Epithelial cell of prostate (primary cell): ENCODE results near the gene ABI3BP.

Experiments
- DNase-seq: peaks from one replicate; pipeline ENCODE4 v3.0.0-alpha.2; 2011; ENCODE audit warnings: low read depth, low spot score
- H3K27ac ChIP-seq: fragments of 450-650 bp; 2 replicates; pipeline ENCODE4 v1.5.1; 2017; ENCODE audit warnings: mild to moderate bottlenecking

Gene ABI3BP

DNA sequence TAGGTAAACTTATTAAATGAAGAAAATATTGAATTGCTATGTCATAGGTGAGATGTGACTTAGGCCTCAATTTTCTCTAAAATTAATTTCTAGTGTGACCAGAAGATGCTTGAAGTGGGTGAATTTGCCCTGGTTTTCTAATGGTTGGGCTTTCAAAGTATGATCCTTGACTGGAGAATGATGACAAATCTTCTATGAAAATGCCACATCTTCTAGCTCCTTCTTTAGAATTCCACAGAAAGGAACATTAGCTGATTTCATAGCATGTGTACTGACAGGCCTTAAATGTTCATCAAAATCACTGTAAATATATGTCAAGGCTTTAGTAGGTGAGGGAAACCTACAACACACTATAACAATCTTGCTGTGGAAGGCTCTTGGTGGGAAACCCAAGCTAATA lies 8.9 kb downstream of the ABI3BP start:
- no peak for DNase-seq
- no peak overlapping the region for H3K27ac ChIP-seq

- H3K27ac ChIP-seq: no peak overlapping the region
- no peak for DNase-seq
Observed at GRCh38 chr3:100982710-100983109, 10.5 kb downstream of the ABI3BP start.

DNA sequence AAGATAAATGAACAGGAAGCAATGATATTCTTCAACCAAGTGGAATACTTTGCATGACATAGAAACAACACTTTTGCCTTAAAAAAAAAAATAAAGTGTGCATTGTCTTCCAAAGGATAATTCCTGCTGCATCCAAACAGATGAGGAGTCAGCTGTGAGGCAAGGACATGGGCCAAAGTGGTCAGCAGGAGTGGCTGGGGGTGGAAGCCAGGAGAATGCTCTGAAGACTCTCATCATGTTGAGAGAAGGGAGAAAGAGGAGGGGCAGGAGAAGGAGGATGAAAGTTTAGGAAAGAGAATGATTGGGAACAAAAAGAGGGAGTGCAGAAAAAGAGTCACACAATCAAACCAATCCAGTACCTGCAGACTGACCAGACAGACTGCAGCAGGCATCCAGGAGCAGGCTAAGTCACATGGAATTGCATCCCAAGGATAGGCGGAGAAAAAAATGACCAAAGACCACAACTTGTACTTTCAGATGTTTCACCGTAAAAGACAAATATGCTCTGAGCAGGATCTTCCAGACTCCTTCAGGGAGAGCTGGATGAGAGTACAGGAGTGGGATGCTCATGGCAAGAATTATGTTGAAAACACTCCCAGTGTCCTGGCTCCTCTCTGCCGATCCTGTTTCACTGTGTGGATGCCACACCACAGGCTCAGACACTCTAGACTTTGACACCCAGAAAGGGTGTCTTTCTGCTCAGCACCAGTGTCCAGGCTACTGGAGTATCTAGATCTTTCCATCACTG lies 11.9 kb downstream of the ABI3BP start:
- no peak overlapping the region for H3K27ac ChIP-seq
- DNase-seq: no peak

DNA sequence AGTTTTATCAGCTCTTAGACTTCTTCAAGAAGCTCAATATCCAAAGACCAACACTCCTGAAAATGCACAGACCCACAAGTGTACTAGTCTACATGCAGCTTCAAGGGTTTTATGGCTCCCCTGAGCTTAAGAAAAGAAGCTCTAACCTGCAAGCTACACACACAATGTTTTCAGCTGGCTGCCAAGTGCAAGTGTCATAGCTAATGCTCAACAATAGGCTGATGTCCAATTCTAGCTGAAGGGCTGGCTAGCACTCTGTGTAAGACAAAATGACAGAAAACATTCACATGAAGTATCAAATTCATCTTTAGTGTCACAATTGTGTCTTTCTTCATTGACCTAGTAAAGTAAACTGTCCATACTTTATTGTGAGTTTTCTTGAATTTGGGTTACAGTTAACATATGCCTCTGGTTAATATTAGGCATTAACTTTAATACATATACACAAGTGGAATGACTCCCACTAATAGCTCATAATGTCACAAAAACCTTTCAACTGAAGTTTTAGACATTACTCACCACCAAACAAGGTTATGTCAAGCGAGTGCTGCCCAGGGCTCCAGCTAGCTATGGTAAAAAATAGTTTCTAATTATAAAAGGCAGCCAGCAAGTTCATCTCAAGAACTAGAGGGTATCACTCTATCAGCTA lies 15.1 kb downstream of the ABI3BP start:
- H3K27ac ChIP-seq: no peak overlapping the region
- no peak for DNase-seq

- no peak for DNase-seq
- H3K27ac ChIP-seq: no peak overlapping the region
Observed at GRCh38 chr3:100976611-100977010, 16.6 kb downstream of the ABI3BP start.

DNA sequence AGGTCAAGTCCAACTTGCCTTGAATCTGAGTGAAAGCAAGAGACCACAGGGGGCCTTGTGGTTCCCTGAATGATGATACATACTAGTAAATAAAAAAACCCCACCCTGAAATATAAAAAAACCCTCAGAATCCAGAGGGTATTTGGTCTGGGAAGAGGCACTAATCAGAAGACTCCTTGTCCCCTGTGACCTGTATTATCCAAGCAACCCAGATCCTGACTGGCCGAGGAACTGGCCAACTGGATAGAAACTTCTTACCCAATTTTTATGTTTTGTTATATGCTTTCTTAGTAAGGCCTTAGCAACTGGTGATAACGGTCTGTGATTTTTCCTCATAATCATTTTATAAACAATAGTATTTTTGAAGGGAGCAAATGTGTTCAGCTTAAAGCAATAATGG lies 17.5 kb downstream of the ABI3BP start:
- no peak for DNase-seq
- no peak overlapping the region for H3K27ac ChIP-seq

GRCh38 chr3:100973594-100973993 lies 19.6 kb downstream of the ABI3BP start:
- H3K27ac ChIP-seq: no peak overlapping the region
- no peak for DNase-seq

DNA sequence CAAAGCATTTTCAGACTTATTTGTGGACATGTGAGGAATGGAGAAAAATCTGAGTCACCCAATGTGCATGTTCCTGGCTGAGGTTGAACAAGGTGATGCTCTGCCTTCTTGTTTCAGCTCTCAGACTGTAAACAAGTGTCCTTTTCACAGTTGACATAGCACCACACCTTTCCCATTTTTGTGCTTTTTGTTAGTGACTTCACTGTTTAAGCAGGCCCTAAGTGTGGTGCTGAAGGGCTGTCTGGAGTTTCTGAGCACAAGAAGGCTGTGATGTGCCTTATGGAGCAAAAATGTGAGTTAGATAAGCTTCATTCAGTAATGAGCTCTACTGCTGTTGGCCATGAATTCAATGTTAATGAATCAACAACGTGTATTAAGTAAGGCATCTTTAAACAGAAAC lies 20.4 kb downstream of the ABI3BP start:
- H3K27ac ChIP-seq: peak overlapping the region; percentile 4
- DNase-seq: peak; percentile 61

DNA sequence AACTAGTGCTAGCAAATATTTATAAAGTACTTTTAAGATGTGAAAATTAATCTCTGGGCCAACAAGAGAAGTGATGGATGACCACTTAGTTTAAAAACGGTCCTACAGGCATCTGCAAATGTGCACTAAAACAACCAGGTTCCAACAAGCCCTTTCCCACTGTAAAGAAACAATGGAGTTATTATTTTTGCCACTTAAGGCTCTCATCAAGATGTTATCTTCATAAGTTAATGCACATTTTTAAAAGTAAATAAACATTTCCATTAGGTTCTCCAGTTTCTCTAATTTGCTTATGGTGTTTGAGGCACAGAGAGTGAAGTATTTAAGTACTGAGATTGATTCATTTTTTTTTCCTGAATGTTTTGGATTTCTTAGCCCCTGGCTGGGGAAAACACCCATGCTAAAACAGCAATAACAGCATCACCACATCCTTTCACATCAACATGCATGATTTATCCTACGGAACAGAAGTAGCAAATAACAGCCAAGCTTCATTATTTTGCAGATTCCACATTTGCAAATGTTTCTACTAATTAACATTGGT lies 20.8 kb downstream of the ABI3BP start:
- no peak for DNase-seq
- H3K27ac ChIP-seq: peak overlapping the region; percentile 4

- no peak overlapping the region for H3K27ac ChIP-seq
- no peak for DNase-seq
Observed at GRCh38 chr3:100971798-100972197, 21.4 kb downstream of the ABI3BP start.

DNA sequence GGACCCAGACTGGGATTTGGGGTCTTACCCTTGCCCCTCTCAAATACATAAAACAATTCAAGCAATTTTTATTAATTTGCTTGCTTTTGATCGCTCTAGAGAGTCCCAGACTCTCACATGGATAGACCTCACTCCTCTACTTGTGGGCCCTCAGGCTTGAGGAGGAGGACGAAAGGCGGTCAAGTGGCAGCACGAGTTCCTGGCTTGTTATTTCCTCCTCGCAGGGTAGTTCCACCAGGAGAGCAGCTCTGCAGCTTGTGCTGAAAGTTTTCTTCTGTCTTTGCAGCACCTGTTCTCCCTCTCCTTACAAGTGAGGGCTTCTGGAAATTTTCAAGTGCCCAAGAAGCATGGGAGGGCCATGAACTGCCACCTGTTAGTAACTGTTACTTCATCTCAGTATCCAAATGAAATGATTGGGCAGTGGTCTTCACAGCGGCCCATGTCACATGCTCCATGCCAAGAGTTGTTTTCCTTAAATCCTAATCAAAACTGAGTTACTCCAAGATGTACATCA lies 22.7 kb downstream of the ABI3BP start:
- H3K27ac ChIP-seq: no peak overlapping the region
- no peak for DNase-seq

GRCh38 chr3:100968932-100969906 lies 24.0 kb downstream of the ABI3BP start:
- no peak overlapping the region for H3K27ac ChIP-seq
- no peak for DNase-seq

- DNase-seq: no peak
- no peak overlapping the region for H3K27ac ChIP-seq
Observed at GRCh38 chr3:100966807-100967206, 26.4 kb downstream of the ABI3BP start.

DNA sequence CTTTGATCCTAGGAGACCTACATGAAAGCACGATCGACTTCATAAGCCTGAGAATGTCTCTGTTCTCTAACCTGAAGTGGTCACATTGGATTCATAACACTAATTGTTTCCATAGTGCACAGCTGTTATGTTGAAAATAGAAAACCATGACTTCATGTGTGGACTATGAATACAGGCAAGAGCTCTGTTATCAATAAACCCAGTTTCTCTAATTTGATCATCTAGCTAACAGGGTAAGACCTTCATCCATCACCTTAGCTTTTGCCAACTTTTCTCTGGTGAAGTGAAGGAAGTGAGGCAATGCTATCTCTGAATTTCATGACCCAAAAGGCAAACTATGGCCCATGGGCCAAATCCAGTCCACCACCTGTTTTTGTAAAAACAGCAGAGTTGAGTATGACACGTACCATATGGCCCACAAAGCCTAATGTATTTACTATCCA lies 27.2 kb downstream of the ABI3BP start:
- no peak for DNase-seq
- no peak overlapping the region for H3K27ac ChIP-seq

- H3K27ac ChIP-seq: no peak overlapping the region
- no peak for DNase-seq
Observed at GRCh38 chr3:100963041-100963440, 30.2 kb downstream of the ABI3BP start.

GRCh38 chr3:100957261-100957986 lies 35.8 kb downstream of the ABI3BP start:
- H3K27ac ChIP-seq: no peak overlapping the region
- no peak for DNase-seq

DNA sequence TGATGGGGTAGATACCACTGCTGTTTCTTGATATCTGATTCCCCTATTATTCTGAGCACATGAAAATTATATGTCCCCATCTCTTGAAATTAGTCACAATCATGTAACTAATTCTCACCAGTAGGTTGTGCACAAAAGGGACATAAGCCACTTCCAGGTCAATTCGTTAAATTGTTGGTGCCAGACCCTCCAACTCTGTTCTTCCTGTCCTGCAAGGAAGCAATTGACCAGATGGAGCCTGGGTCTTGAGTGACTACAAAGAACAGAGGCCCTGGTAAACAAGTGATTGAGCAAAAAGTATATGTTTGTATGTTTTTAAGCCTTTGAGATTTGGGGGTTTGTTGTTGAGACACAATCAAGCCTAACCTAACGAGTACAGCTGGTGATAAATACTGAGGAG lies 36.9 kb downstream of the ABI3BP start:
- DNase-seq: no peak
- no peak overlapping the region for H3K27ac ChIP-seq

DNA sequence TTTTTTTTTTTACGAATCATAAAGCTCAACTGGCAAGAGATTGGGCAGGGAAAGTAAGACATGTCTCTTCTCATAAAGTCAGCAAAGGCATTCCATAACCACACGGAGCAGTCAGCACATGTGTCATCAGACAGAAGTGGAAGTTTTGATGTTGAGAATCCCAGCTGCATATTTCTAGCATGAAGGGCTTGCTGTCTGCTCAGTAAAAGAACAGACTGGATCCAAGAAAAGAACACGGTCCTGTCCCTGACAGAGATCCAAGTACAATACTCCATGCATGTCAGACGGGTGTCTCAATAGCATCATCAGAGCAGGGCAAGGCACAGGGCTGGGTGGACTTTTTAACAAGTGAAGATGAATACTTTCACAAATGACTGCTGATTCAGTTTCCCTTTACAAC lies 38.2 kb downstream of the ABI3BP start:
- peak overlapping the region; percentile 39 for H3K27ac ChIP-seq
- peak; percentile 86 for DNase-seq

- DNase-seq: no peak
- H3K27ac ChIP-seq: peak overlapping the region; percentile 39
Observed at GRCh38 chr3:100954199-100954935, 38.9 kb downstream of the ABI3BP start.
